Esophagus muscularis mucosa (tissue), 4 donors: ENCODE measurements around the gene ZNF618. TPM values are rescaled to one million over a fixed set of nuclear protein-coding genes. Genes with fewer than 3 reads are reported as not detected.

Experiments
- DNase-seq: peaks from one replicate; pipeline ENCODE4 v3.0.0-alpha.2; 2017; ENCODE audit errors: extremely low spot score
- H3K27ac ChIP-seq, 4 donors: fragments of 200-600 bp; sonication (generic); replicated peaks in 1 of 4; 1 replicate in 3 of 4; 2 replicates in 1 of 4; pipeline ENCODE4 v1.5.1; 2016 to 2019; ENCODE audit warnings: mild to moderate bottlenecking in 1 of 4
- H3K27me3 ChIP-seq, 4 donors: fragments of 200-600 bp; sonication (generic); one replicate each; pipeline versions ENCODE4 v1.5.1 to v1.6.0; 2016 to 2019
- H3K36me3 ChIP-seq, 4 donors: fragments of 200-600 bp; sonication (generic); one replicate each; pipeline ENCODE4 v1.5.1; 2016 to 2019
- H3K4me1 ChIP-seq, 4 donors: fragments of 200-600 bp; sonication (generic); one replicate each; pipeline ENCODE4 v1.5.1; 2016 to 2019
- H3K4me3 ChIP-seq, 4 donors: fragments of 200-600 bp; sonication (generic); 1 replicate in 2 of 4; 2 replicates in 2 of 4; pipeline ENCODE4 v1.5.1; 2016 to 2019; ENCODE audit warnings: mild to moderate bottlenecking in 4 of 4, moderate library complexity in 1 of 4
- H3K9me3 ChIP-seq, 4 donors: fragments of 200-600 bp; sonication (generic); 1 replicate in 3 of 4; 2 replicates in 1 of 4; pipeline ENCODE4 v1.5.1; 2016 to 2019
- CTCF ChIP-seq, 3 experiments: fragments of 200-600 bp in 2 of 3; fragments of 450-650 bp in 1 of 3; sonication (generic) in 2 of 3; IDR thresholded peaks; one replicate each; pipeline ENCODE4 v1.5.1; 2017 to 2019; ENCODE audit warnings: antibody characterized with exemption in 3 of 3, mild to moderate bottlenecking in 2 of 3, moderate library complexity in 1 of 3
- EP300 ChIP-seq: sonication (generic); formaldehyde crosslinking; IDR thresholded peaks from one replicate; pipeline ENCODE4 v1.6.1; 2017; ENCODE audit warnings: antibody characterized with exemption
- POLR2A ChIP-seq: fragments of 450-650 bp; IDR thresholded peaks from one replicate; pipeline ENCODE4 v1.6.1; 2017; ENCODE audit warnings: antibody characterized with exemption, moderate library complexity, mild to moderate bottlenecking, low read depth
- POLR2AphosphoS5 ChIP-seq, 2 donors: sonication (generic); formaldehyde crosslinking; IDR thresholded peaks; one replicate each; pipeline ENCODE4 v1.6.1; 2017; ENCODE audit warnings: antibody characterized with exemption in 2 of 2
- WGBS: methylation state at CpG from one replicate; pipeline ENCODE4 v1.1.5; 2018; 5-methylcytosine and 5-hydroxymethylcytosine counted together
- intact Hi-C: fragments of 100-400 bp; cut with DNase I; formaldehyde crosslinking; loops from one replicate; pipeline ENCODE4 v1.15.1; 2023
- total RNA-seq, 4 donors: library from RNA; depleted of rRNA; stranded (reverse); fragments of >200 nt; gene quantifications; one replicate each; pipeline versions ENCODE4 v1.1.0 to v1.2.1, GENCODE V29; 2016

ZNF618 gene
- total RNA-seq, 4 donors from 2014 or later = 1.2 to 4.5 (median 2.6) TPM

GRCh38 chr9:113990570-113990907 lies 114.4 kb downstream of the ZNF618 start:
- WGBS = 88% methylated on average over 8 of the region's 8 CpGs
- no peaks in the 10 kb centered on the region for H3K9me3 ChIP-seq
- H3K36me3 ChIP-seq = peaks cover 0 to 8% (median 0%) of the 10 kb centered on the region in 4 donors
- no peaks in the 10 kb centered on the region for H3K27me3 ChIP-seq
- H3K4me1 ChIP-seq = peaks cover 32 to 50% (median 38%) of the 10 kb centered on the region in 4 donors
- intact Hi-C loops = no loop called here
- no peak for TF ChIP-seq POLR2AphosphoS5 (IDR thresholded peaks at IDR 0.05)
- no peak for TF ChIP-seq POLR2A
- no peak for TF ChIP-seq EP300
- no peak for TF ChIP-seq CTCF (IDR thresholded peaks at IDR 0.05)
- no peak for DNase-seq
- no peak overlapping the region for H3K27ac ChIP-seq
- H3K4me3 ChIP-seq = no peak overlapping the region

- no peak for TF ChIP-seq CTCF (IDR thresholded peaks at IDR 0.05)
- no peak for TF ChIP-seq EP300
- TF ChIP-seq POLR2A = no peak
- TF ChIP-seq POLR2AphosphoS5 (IDR thresholded peaks at IDR 0.05) = no peak
- Histone ChIP-seq H3K4me1 (peaks cover 32 to 50% (median 38%) of the 10 kb centered on the region in 4 donors), H3K9me3 (no peaks in the 10 kb centered on the region), H3K36me3 (peaks cover 0 to 8% (median 0%) of the 10 kb centered on the region in 4 donors), H3K4me3 (no peak overlapping the region), H3K27me3 (no peaks in the 10 kb centered on the region), H3K27ac (no peak overlapping the region)
- WGBS = 88% methylated on average over 5 of the region's 5 CpGs
- no peak for DNase-seq
- intact Hi-C loops = no loop called here
Measured at GRCh38 chr9:113990975-113991471, 114.9 kb downstream of the ZNF618 start.

- no peak for DNase-seq
- H3K27ac ChIP-seq = no peak overlapping the region
- H3K36me3 ChIP-seq = peaks cover 0 to 8% (median 0%) of the 10 kb centered on the region in 4 donors
- H3K27me3 ChIP-seq = no peaks in the 10 kb centered on the region
- no peak overlapping the region for H3K4me3 ChIP-seq
- intact Hi-C loops = no loop called here
- WGBS = 92% methylated on average over 3 of the region's 3 CpGs
- H3K4me1 ChIP-seq = peaks cover 32 to 50% (median 38%) of the 10 kb centered on the region in 4 donors
- no peaks in the 10 kb centered on the region for H3K9me3 ChIP-seq
- TF ChIP-seq EP300 (no peak), CTCF (IDR thresholded peaks at IDR 0.05) (no peak), POLR2A (no peak), POLR2AphosphoS5 (IDR thresholded peaks at IDR 0.05) (no peak)
Measured at GRCh38 chr9:113991714-113992113, 115.6 kb downstream of the ZNF618 start.

- H3K9me3 ChIP-seq = no peaks in the 10 kb centered on the region
- TF ChIP-seq CTCF (IDR thresholded peaks at IDR 0.05) = no peak
- no peak for TF ChIP-seq POLR2AphosphoS5 (IDR thresholded peaks at IDR 0.05)
- no peak for TF ChIP-seq POLR2A
- no peak for TF ChIP-seq EP300
- peaks cover 0 to 8% (median 0%) of the 10 kb centered on the region in 4 donors for H3K36me3 ChIP-seq
- peak overlapping the region in 1 of 4 donors; percentile 22 for H3K4me3 ChIP-seq
- WGBS = 56% methylated on average over 14 of the region's 15 CpGs
- H3K27me3 ChIP-seq = no peaks in the 10 kb centered on the region
- H3K4me1 ChIP-seq = peaks cover 32 to 50% (median 38%) of the 10 kb centered on the region in 4 donors
- DNase-seq = no peak
- intact Hi-C loops = no loop called here
- H3K27ac ChIP-seq = no peak overlapping the region
Measured at GRCh38 chr9:113992276-113992951, 116.3 kb downstream of the ZNF618 start.
